ENCODE measurements around the gene LNP1. TPM values are rescaled to one million over a fixed set of nuclear protein-coding genes. Genes with fewer than 3 reads are reported as not detected.

Gene LNP1
- total RNA-seq, 3 donors from 2014 or later = 1.2 to 1.7 (median 1.3) TPM

- DNase-seq = no peak
- Histone ChIP-seq H3K4me3 (no peak overlapping the region), H3K36me3 (ENCODE audit: low read depth) (no peaks in the 10 kb centered on the region), H3K9me3 (no peaks in the 10 kb centered on the region), H3K4me1 (ENCODE audit: low read depth) (no peaks in the 10 kb centered on the region)
- TF ChIP-seq, protein P1, sequence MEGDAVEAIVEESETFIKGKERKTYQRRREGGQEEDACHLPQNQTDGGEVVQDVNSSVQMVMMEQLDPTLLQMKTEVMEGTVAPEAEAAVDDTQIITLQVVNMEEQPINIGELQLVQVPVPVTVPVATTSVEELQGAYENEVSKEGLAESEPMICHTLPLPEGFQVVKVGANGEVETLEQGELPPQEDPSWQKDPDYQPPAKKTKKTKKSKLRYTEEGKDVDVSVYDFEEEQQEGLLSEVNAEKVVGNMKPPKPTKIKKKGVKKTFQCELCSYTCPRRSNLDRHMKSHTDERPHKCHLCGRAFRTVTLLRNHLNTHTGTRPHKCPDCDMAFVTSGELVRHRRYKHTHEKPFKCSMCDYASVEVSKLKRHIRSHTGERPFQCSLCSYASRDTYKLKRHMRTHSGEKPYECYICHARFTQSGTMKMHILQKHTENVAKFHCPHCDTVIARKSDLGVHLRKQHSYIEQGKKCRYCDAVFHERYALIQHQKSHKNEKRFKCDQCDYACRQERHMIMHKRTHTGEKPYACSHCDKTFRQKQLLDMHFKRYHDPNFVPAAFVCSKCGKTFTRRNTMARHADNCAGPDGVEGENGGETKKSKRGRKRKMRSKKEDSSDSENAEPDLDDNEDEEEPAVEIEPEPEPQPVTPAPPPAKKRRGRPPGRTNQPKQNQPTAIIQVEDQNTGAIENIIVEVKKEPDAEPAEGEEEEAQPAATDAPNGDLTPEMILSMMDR (IDR thresholded peaks at IDR 0.05) = no peak
- ATAC-seq = no peak
- intact Hi-C loops (cut with DNase I, micrococcal nuclease) = no loop called here
Observed at GRCh38 chr3:100359035-100359434, 42.3 kb upstream of the LNP1 start.

DNA sequence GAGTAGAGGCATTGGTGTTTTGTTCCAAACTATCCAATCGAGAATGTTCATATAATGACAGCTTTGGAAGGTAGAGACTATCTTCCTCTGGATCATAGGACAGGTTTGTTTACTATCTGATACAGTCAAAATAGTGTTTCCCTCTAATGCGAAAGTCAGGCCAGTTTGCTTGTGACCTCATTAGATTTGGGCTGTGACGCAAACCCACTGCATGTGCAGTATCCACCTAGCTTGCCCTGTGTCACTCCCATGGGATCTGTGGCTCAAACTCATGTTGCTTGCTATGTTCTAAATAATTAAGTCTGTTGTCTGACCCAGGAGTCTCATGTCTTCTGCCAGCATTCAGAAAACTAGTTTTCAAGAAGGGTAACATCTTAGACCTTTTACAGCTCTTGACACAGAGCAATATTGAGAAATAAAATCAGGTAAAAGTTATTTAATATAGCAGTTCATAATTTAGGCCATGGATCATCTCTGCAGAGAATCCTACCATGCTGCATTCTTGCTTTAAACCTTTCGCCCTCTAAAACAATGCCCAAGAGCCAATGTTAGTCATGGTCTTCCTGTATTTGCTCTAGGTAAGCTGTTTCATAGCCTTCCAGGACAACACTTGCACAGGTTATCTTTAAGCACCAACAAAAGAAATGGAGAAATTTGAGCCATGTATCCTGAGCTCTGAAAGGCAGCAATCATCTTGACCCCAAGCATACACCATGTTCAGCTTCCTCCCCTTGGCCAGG is 40.4 kb upstream of the LNP1 start:
- no peak for ATAC-seq
- H3K36me3 ChIP-seq (ENCODE audit: low read depth) = no peaks in the 10 kb centered on the region
- H3K4me1 ChIP-seq (ENCODE audit: low read depth) = no peaks in the 10 kb centered on the region
- no peak for DNase-seq
- intact Hi-C loops (cut with DNase I, micrococcal nuclease) = no loop called here
- TF ChIP-seq, protein P1 (IDR thresholded peaks at IDR 0.05) = no peak
- no peaks in the 10 kb centered on the region for H3K9me3 ChIP-seq
- H3K4me3 ChIP-seq = no peak overlapping the region

GRCh38 chr3:100361897-100362296 is 39.4 kb upstream of the LNP1 start:
- H3K4me1 ChIP-seq (ENCODE audit: low read depth) = no peaks in the 10 kb centered on the region
- ATAC-seq = no peak
- H3K36me3 ChIP-seq (ENCODE audit: low read depth) = no peaks in the 10 kb centered on the region
- TF ChIP-seq, protein P1 (IDR thresholded peaks at IDR 0.05) = no peak
- intact Hi-C loops (cut with DNase I, micrococcal nuclease) = no loop called here
- no peaks in the 10 kb centered on the region for H3K9me3 ChIP-seq
- H3K4me3 ChIP-seq = no peak overlapping the region
- no peak for DNase-seq

- H3K4me3 ChIP-seq = no peak overlapping the region
- TF ChIP-seq, protein P1 (IDR thresholded peaks at IDR 0.05) = no peak
- intact Hi-C loops (cut with DNase I, micrococcal nuclease) = no loop called here
- no peaks in the 10 kb centered on the region for H3K9me3 ChIP-seq
- H3K4me1 ChIP-seq (ENCODE audit: low read depth) = no peaks in the 10 kb centered on the region
- no peak for ATAC-seq
- no peak for DNase-seq
- no peaks in the 10 kb centered on the region for H3K36me3 ChIP-seq (ENCODE audit: low read depth)
Observed at GRCh38 chr3:100364421-100364820, 36.9 kb upstream of the LNP1 start.

- intact Hi-C loops (cut with DNase I, micrococcal nuclease) = no loop called here
- Histone ChIP-seq H3K9me3 (no peaks in the 10 kb centered on the region), H3K36me3 (ENCODE audit: low read depth) (no peaks in the 10 kb centered on the region), H3K4me3 (no peak overlapping the region), H3K4me1 (ENCODE audit: low read depth) (no peaks in the 10 kb centered on the region)
- TF ChIP-seq, protein P1 (IDR thresholded peaks at IDR 0.05) = no peak
- DNase-seq = no peak
- ATAC-seq = no peak
Observed at GRCh38 chr3:100366424-100366823, 34.9 kb upstream of the LNP1 start.

All from mucosa of descending colon (tissue), 3 donors.